A673 (cell line): ENCODE data around the gene NPBWR2. TPM values are rescaled to one million over a fixed set of nuclear protein-coding genes. Genes with fewer than 3 reads are reported as not detected.

Experiments
- BruUV-seq: library from RNA; stranded (reverse); fragments of 400-500 nt; replicated peaks from 2 replicates; lab custom pipeline; 2021; lab: Mats Ljungman, UMichigan
- CTCF ChIA-PET: fragments of 300-600 bp; sonication (Branson Sonifier 250); formaldehyde crosslinking; loops from one replicate; lab custom pipeline; 2022; ENCODE audit warnings: antibody characterized with exemption; lab: Charles Lee
- POLR2A ChIA-PET: fragments of 300-600 bp; sonication (Branson Sonifier 250); formaldehyde crosslinking; loops from one replicate; lab custom pipeline; 2022; ENCODE audit warnings: antibody characterized with exemption; ENCODE audit not compliant: low non-redundant PET; lab: Charles Lee
- DNase-seq: peaks from one replicate; pipeline ENCODE4 v3.0.0-alpha.2; 2015; ENCODE audit warnings: low spot score
- H3K27ac ChIP-seq: fragments of 200-600 bp; sonication (generic); 2 replicates; pipeline ENCODE4 v1.5.1; 2016; ENCODE audit warnings: mixed run types, low read depth, mild to moderate bottlenecking, mixed read lengths, antibody characterized with exemption, low read length; ENCODE audit not compliant: poor library complexity, severe bottlenecking
- H3K27me3 ChIP-seq: fragments of 200-600 bp; sonication (generic); replicated peaks from 2 replicates; pipeline ENCODE4 v1.6.1; 2017; ENCODE audit warnings: mixed run types, low read depth, mild to moderate bottlenecking, mixed read lengths, antibody characterized with exemption, low read length; ENCODE audit not compliant: insufficient read depth, poor library complexity
- H3K36me3 ChIP-seq: fragments of 200-600 bp; sonication (generic); 2 replicates; pipeline ENCODE4 v1.6.1; 2016; ENCODE audit warnings: mixed run types, mild to moderate bottlenecking, mixed read lengths, antibody characterized with exemption, low read length; ENCODE audit not compliant: insufficient read depth, poor library complexity, severe bottlenecking
- H3K4me1 ChIP-seq: fragments of 200-600 bp; sonication (generic); 2 replicates; pipeline ENCODE4 v1.6.1; 2017; ENCODE audit warnings: mixed run types, mild to moderate bottlenecking, mixed read lengths, antibody characterized with exemption, low read length; ENCODE audit not compliant: insufficient read depth, poor library complexity, severe bottlenecking
- H3K4me3 ChIP-seq: fragments of 200-600 bp; sonication (generic); 2 replicates; pipeline ENCODE4 v1.5.1; 2016; ENCODE audit warnings: low read depth, mixed run types, mild to moderate bottlenecking, mixed read lengths, low read length; ENCODE audit not compliant: poor library complexity, severe bottlenecking
- H3K9me3 ChIP-seq: fragments of 200-600 bp; sonication (generic); 2 replicates; pipeline ENCODE4 v1.6.1; 2016; ENCODE audit warnings: mixed run types, low read depth, mild to moderate bottlenecking, mixed read lengths, antibody characterized with exemption, low read length; ENCODE audit not compliant: poor library complexity, severe bottlenecking
- CTCF ChIP-seq: fragments of 300-800, 200-600 bp; sonication (generic); conservative IDR thresholded peaks from 2 replicates; pipeline ENCODE4 v1.5.1; 2017; ENCODE audit warnings: low read depth, mild to moderate bottlenecking, antibody characterized with exemption, low read length, moderate library complexity, mixed read lengths
- EZH2 ChIP-seq: fragments of 200-600 bp; sonication (generic); IDR thresholded peaks from 2 replicates; pipeline ENCODE4 v1.6.1; 2017; ENCODE audit warnings: borderline replicate concordance, low read depth, mild to moderate bottlenecking, mixed read lengths, antibody characterized with exemption, low read length; ENCODE audit not compliant: poor library complexity, severe bottlenecking
- intact Hi-C: fragments of 100-400 bp; cut with micrococcal nuclease; formaldehyde crosslinking; loops from one replicate; pipeline ENCODE4 v1.10.0; 2022; ENCODE audit not compliant: unreplicated experiment
- total RNA-seq: library from RNA; stranded (reverse); gene quantifications from 2 replicates; pipeline ENCODE4 v1.2.3, GENCODE V29; 2021

Gene NPBWR2
- total RNA-seq, 1 experiment from 2014 or later: not detected

GRCh38 chr20:64112691-64113443, 5.5 kb upstream of the NPBWR2 start:
- no peaks in the 10 kb centered on the region for H3K27me3 ChIP-seq
- TF ChIP-seq CTCF: no peak
- no peak for TF ChIP-seq EZH2
- no peaks in the 10 kb centered on the region for H3K9me3 ChIP-seq
- POLR2A ChIA-PET: no interaction called here
- H3K4me3 ChIP-seq: no peak overlapping the region
- no peak for DNase-seq
- CTCF ChIA-PET: no interaction called here
- no peaks in the 10 kb centered on the region for H3K36me3 ChIP-seq
- H3K27ac ChIP-seq: no peak overlapping the region
- no TSS peak for BruUV-seq
- intact Hi-C loops: no loop called here
- no peaks in the 10 kb centered on the region for H3K4me1 ChIP-seq

GRCh38 chr20:64111841-64112641, 4.7 kb upstream of the NPBWR2 start:
- Histone ChIP-seq H3K27me3 (no peaks in the 10 kb centered on the region), H3K36me3 (no peaks in the 10 kb centered on the region), H3K27ac (no peak overlapping the region), H3K4me1 (no peaks in the 10 kb centered on the region), H3K4me3 (no peak overlapping the region), H3K9me3 (no peaks in the 10 kb centered on the region)
- intact Hi-C loops: no loop called here
- peak; percentile 53 for DNase-seq
- TF ChIP-seq EZH2 (no peak), CTCF (no peak)
- ChIA-PET POLR2A (no interaction called here), CTCF (no interaction called here)
- BruUV-seq: no TSS peak

GRCh38 chr20:64110411-64111068, 3.2 kb upstream of the NPBWR2 start:
- TF ChIP-seq CTCF: no peak
- TF ChIP-seq EZH2: no peak
- Histone ChIP-seq H3K27ac (no peak overlapping the region), H3K9me3 (no peaks in the 10 kb centered on the region), H3K4me1 (no peaks in the 10 kb centered on the region), H3K4me3 (no peak overlapping the region), H3K36me3 (no peaks in the 10 kb centered on the region), H3K27me3 (no peaks in the 10 kb centered on the region)
- intact Hi-C loops: no loop called here
- DNase-seq: no peak
- BruUV-seq: no TSS peak
- ChIA-PET POLR2A (no interaction called here), CTCF (no interaction called here)
